Gastroesophageal sphincter (tissue), 3 donors: Measurements from ENCODE around the gene TRMT112.

ENCODE experiments used
- POLR2A ChIP-seq, 2 donors: fragments of 450-650 bp; IDR thresholded peaks; one replicate each; pipeline ENCODE4 v1.6.1; 2017; ENCODE audit warnings: antibody characterized with exemption in 2 of 2, mild to moderate bottlenecking in 2 of 2, moderate library complexity in 1 of 2
- TF ChIP-seq, protein P1 (sequence below), 4 experiments: fragments of 200-600 bp in 2 of 4; fragments of 450-650 bp in 2 of 4; sonication (generic) in 1 of 4; IDR thresholded peaks; one replicate each; pipeline ENCODE4 v1.5.1; 2017 to 2019; ENCODE audit warnings: antibody characterized with exemption in 4 of 4, mild to moderate bottlenecking in 2 of 4, moderate library complexity in 2 of 4

DNA sequence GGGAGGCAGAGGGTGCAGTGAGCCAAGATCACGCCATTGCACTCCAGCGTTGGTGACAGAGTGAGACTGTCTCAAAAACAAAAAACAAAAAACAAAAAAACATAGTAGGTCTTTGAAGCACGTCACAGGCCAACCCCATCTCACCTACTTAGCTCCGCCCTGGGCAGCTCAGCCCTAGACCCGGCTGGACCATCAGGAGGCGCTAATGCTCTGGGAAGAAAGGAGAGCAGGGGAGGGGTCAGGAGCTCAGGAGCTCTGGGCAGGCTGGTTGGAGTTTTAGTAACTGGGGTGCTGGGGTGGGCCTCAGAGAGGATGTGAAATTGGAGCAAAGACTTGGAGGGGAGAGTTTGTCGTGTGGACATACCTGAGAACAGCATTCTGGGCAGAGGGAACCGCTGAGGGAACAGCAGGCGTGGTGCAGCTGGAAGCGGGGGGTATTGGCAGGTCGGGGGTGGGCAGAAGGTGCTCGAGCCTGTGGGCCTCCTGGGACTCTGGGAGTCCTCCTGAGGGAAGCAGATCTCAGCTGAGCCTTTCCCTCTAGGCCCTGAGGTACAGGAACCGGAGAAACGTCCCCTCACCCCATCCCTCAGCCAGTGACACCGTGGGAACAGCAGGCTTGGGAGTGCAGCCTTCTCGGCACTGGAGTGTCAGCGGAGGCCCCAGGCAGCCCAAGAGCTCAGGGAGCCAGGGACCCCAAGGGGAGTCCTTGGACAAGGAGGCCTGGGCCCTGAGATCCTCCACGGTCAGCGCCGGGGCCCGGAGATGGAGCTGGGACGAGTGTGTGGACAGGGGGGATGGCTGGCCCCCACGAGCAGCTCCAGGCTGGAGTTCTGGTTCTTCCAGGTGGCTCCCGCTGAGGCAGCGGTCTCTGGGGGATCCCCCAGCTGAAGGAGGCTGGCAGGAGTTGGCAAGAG is 39.4 kb upstream of the TRMT112 start:
- TF ChIP-seq, protein P1, sequence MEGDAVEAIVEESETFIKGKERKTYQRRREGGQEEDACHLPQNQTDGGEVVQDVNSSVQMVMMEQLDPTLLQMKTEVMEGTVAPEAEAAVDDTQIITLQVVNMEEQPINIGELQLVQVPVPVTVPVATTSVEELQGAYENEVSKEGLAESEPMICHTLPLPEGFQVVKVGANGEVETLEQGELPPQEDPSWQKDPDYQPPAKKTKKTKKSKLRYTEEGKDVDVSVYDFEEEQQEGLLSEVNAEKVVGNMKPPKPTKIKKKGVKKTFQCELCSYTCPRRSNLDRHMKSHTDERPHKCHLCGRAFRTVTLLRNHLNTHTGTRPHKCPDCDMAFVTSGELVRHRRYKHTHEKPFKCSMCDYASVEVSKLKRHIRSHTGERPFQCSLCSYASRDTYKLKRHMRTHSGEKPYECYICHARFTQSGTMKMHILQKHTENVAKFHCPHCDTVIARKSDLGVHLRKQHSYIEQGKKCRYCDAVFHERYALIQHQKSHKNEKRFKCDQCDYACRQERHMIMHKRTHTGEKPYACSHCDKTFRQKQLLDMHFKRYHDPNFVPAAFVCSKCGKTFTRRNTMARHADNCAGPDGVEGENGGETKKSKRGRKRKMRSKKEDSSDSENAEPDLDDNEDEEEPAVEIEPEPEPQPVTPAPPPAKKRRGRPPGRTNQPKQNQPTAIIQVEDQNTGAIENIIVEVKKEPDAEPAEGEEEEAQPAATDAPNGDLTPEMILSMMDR (IDR thresholded peaks at IDR 0.05), result no peak
- no peak for TF ChIP-seq POLR2A (IDR thresholded peaks at IDR 0.05)
